DOHH2 (cell line): ENCODE measurements around the gene CPXM1.

Source experiments
- H3F3A ChIP-seq: fragments of 200-600 bp; sonication (generic), shearing (Covaris generic); 2 replicates; pipeline ENCODE4 v1.6.0; 2016; ENCODE audit warnings: antibody characterized with exemption, mild to moderate bottlenecking; ENCODE audit not compliant: control insufficient read depth, insufficient read depth
- H3K27ac ChIP-seq: fragments of 200-600 bp; sonication (generic); 2 replicates; pipeline ENCODE4 v1.5.1; 2014; ENCODE audit warnings: low read depth, mild to moderate bottlenecking, low read length, moderate library complexity
- H3K27me3 ChIP-seq: fragments of 200-600 bp; sonication (generic); 2 replicates; pipeline ENCODE4 v1.6.1; 2014; ENCODE audit warnings: mild to moderate bottlenecking, low read length, mixed read lengths; ENCODE audit not compliant: control insufficient read depth
- H3K36me3 ChIP-seq: fragments of 200-600 bp; sonication (generic); 2 replicates; pipeline ENCODE4 v1.6.1; 2014; ENCODE audit warnings: mild to moderate bottlenecking, low read length, moderate library complexity, mixed read lengths; ENCODE audit not compliant: control insufficient read depth
- H3K4me1 ChIP-seq: fragments of 200-600 bp; sonication (generic); 2 replicates; pipeline ENCODE4 v1.6.1; 2014; ENCODE audit warnings: mild to moderate bottlenecking, low read length, mixed read lengths; ENCODE audit not compliant: control insufficient read depth
- H3K4me2 ChIP-seq: fragments of 200-600 bp; sonication (generic); 2 replicates; pipeline ENCODE4 v1.6.0; 2014; ENCODE audit warnings: mild to moderate bottlenecking, low read length, moderate library complexity
- H3K4me3 ChIP-seq: fragments of 200-600 bp; sonication (generic); 2 replicates; pipeline ENCODE4 v1.5.1; 2014; ENCODE audit warnings: mild to moderate bottlenecking, low read length, mixed read lengths
- H3K79me2 ChIP-seq: fragments of 200-600 bp; sonication (generic); 2 replicates; pipeline ENCODE4 v1.6.1; 2014; ENCODE audit warnings: mild to moderate bottlenecking, low read length, mixed read lengths; ENCODE audit not compliant: control insufficient read depth
- H3K9me2 ChIP-seq: fragments of 200-600 bp; sonication (generic); replicated peaks from 2 replicates; pipeline ENCODE4 v1.6.1; 2014; ENCODE audit warnings: mild to moderate bottlenecking, low read length, mixed read lengths; ENCODE audit not compliant: control insufficient read depth
- H3K9me3 ChIP-seq: fragments of 200-600 bp; sonication (generic); 2 replicates; pipeline ENCODE4 v1.6.1; 2014; ENCODE audit warnings: antibody characterized with exemption, low read length, mixed read lengths; ENCODE audit not compliant: control insufficient read depth, insufficient read depth
- H4K20me1 ChIP-seq: fragments of 200-600 bp; sonication (generic); 2 replicates; pipeline ENCODE4 v1.6.0; 2014; ENCODE audit warnings: low read depth, mild to moderate bottlenecking, antibody characterized with exemption, low read length, moderate library complexity; ENCODE audit not compliant: control insufficient read depth, insufficient read depth
- CTCF ChIP-seq: fragments of 200-600 bp; sonication (generic); IDR thresholded peaks from one replicate; pipeline ENCODE4 v1.5.1; 2014; ENCODE audit warnings: antibody characterized with exemption, mild to moderate bottlenecking, low read depth, low read length; ENCODE audit not compliant: poor library complexity, severe bottlenecking
- EZH2phosphoT487 ChIP-seq: fragments of 200-600 bp; sonication (generic); IDR thresholded peaks from 2 replicates; pipeline ENCODE4 v1.6.1; 2017; ENCODE audit warnings: borderline replicate concordance, mild to moderate bottlenecking, antibody characterized with exemption, low read length, moderate library complexity, mixed read lengths

Gene CPXM1

GRCh38 chr20:2829376-2829775 lies 28.9 kb upstream of the CPXM1 start:
- no peak for TF ChIP-seq CTCF
- no peak for TF ChIP-seq EZH2phosphoT487
- Histone ChIP-seq H3K4me3 (no peak overlapping the region), H3K4me2 (no peak overlapping the region), H3K9me3 (no peaks in the 10 kb centered on the region), H3K36me3 (no peaks in the 10 kb centered on the region), H4K20me1 (no peaks in the 10 kb centered on the region), H3K9me2 (no peaks in the 10 kb centered on the region), H3F3A (no peaks in the 10 kb centered on the region), H3K27me3 (peaks cover 3% of the 10 kb centered on the region), H3K79me2 (no peaks in the 10 kb centered on the region), H3K27ac (no peak overlapping the region), H3K4me1 (peaks cover 16% of the 10 kb centered on the region)

GRCh38 chr20:2826655-2827054 lies 26.2 kb upstream of the CPXM1 start:
- Histone ChIP-seq H3K9me3 (no peaks in the 10 kb centered on the region), H3K4me3 (peak overlapping the region; percentile 4; the same call in 1 of the 2 replicates), H3F3A (no peaks in the 10 kb centered on the region), H4K20me1 (no peaks in the 10 kb centered on the region), H3K27ac (no peak overlapping the region), H3K4me1 (peaks cover 16% of the 10 kb centered on the region), H3K27me3 (peaks cover 3% of the 10 kb centered on the region), H3K36me3 (no peaks in the 10 kb centered on the region), H3K9me2 (no peaks in the 10 kb centered on the region), H3K4me2 (peak overlapping the region; percentile 42), H3K79me2 (no peaks in the 10 kb centered on the region)
- TF ChIP-seq EZH2phosphoT487 (no peak), CTCF (no peak)

DNA sequence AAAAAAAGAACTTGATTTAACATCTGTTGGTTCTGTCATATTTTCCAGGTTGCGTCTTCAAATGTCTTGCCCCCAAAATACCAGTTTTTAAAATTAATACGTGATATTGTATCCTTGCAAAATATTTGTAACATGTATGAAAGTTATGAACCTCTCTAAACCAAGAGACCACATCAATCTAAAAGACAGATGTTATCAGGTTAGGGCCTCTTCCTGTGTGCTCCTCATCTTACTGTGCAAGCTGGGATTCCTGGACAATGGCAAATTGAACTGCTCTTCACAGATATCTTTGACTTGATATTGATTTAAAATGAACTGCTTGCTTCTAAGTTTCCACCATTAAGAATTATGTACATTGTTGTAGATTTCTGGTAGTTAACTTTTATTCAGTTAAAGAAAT lies 25.3 kb upstream of the CPXM1 start:
- Histone ChIP-seq H3F3A (no peaks in the 10 kb centered on the region), H3K4me3 (no peak overlapping the region), H3K4me2 (no peak overlapping the region), H3K9me3 (no peaks in the 10 kb centered on the region), H4K20me1 (no peaks in the 10 kb centered on the region), H3K27me3 (peaks cover 3% of the 10 kb centered on the region), H3K27ac (no peak overlapping the region), H3K79me2 (no peaks in the 10 kb centered on the region), H3K9me2 (no peaks in the 10 kb centered on the region), H3K4me1 (peaks cover 16% of the 10 kb centered on the region), H3K36me3 (no peaks in the 10 kb centered on the region)
- TF ChIP-seq CTCF, result no peak
- no peak for TF ChIP-seq EZH2phosphoT487

GRCh38 chr20:2822073-2822472 lies 21.6 kb upstream of the CPXM1 start:
- TF ChIP-seq EZH2phosphoT487, result no peak
- TF ChIP-seq CTCF, result no peak
- no peaks in the 10 kb centered on the region for H4K20me1 ChIP-seq
- H3K4me1 ChIP-seq, result peaks cover 14% of the 10 kb centered on the region
- no peaks in the 10 kb centered on the region for H3K9me2 ChIP-seq
- no peak overlapping the region for H3K27ac ChIP-seq
- no peaks in the 10 kb centered on the region for H3K9me3 ChIP-seq
- H3K4me2 ChIP-seq, result no peak overlapping the region
- H3K27me3 ChIP-seq, result no peaks in the 10 kb centered on the region
- no peak overlapping the region for H3K4me3 ChIP-seq
- H3K79me2 ChIP-seq, result no peaks in the 10 kb centered on the region
- no peaks in the 10 kb centered on the region for H3K36me3 ChIP-seq
- no peaks in the 10 kb centered on the region for H3F3A ChIP-seq
